ENCODE data around the gene TUBAL3. TPM values are rescaled to one million over a fixed set of nuclear protein-coding genes. Genes with fewer than 3 reads are reported as not detected.

Gene TUBAL3
- total RNA-seq, 1 donor: 1.3 TPM

DNA sequence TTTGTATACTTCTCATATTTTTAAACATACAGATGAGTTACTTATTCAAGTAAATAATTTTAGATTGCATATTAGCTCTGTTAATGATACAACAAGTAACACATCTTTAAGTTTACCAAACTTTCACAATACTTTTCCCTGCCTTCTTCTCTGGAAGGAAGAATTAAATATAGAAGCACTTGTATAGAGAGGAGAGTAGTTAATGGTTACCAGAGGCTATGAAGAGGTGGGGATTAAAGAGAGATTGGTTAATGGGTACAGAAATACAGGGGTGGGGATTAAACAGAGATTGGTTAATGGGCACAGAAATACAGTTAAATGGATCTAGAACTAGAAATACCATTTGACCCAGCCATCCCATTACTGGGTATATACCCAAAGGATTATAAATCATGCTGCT lies 59.9 kb downstream of the TUBAL3 start:
- no peak for DNase-seq (ENCODE audit: low read depth in 2 of 3, low spot score in 2 of 3)

DNA sequence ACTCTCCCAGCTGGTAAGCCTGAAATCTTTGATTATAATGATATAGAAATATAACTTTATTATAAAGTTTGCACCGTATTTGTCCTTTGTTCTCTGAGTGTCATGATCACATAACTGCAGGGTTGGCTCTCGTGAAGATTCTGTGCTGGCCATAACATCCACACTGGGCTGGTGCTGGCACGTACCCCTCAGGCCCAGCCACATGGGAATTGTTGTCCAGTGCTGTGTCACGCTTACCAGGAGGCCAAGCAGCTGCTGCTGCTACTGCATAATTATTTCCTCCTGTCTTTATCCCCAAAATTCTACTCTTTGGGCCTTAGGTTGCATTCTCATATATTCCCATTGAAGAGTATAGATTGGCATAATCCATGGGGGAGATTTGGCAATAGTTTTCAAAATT lies 60.6 kb downstream of the TUBAL3 start:
- no peak for DNase-seq (ENCODE audit: low read depth in 2 of 3, low spot score in 2 of 3)

DNA sequence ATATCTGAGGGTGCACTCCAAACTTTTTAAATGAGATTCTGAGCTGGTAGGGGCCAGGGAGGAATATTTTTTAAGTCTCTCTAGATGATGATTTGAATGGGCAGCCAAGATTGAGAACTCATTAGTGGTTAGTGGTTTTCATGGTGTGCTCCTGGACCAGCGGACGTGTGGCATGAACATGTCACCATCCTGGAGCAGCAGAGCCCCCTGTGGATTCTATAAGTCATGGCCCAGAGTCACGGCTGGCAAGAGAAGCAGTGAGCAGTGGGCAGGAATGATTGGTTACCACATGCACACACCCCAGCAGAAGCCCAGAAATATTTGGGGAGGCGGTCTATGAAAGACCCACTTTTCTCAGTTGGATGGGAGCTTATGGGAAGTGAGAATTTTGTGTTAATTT lies 61.1 kb downstream of the TUBAL3 start:
- peak in 2 of 3 donors; percentile 31 to 56 for DNase-seq (ENCODE audit: low read depth in 2 of 3, low spot score in 2 of 3)

Other genes starting within 250 kb of the TUBAL3 start
- gene AKR1C8, start 219.7 kb downstream of the TUBAL3 start, total RNA-seq: under 0.01 TPM
- not detected for gene AKR1C4, start 208.0 kb downstream of the TUBAL3 start, total RNA-seq
- gene UCN3, start 39.9 kb downstream of the TUBAL3 start, total RNA-seq: not detected
- 31.5 TPM for gene NET1, start 7.7 kb upstream of the TUBAL3 start, total RNA-seq
- not detected for gene CALML5, start 94.7 kb upstream of the TUBAL3 start, total RNA-seq
- gene CALML3, start 120.1 kb upstream of the TUBAL3 start, total RNA-seq: not detected

All from hematopoietic multipotent progenitor cell (in vitro differentiated cells).